HG03064 (cell line): ENCODE results near the gene ELF3.
"Not testable (repeated sequence)": the region's sequence is repeated elsewhere in the genome, so short reads cannot be mapped to it uniquely, and the experiment has no call there.

Experiments
- ATAC-seq: cut with Tn5 transposase; IDR thresholded peaks from one replicate; pipeline ENCODE4 v1.9.1; 2021; ENCODE audit warnings: low read depth; ENCODE audit not compliant: unreplicated experiment

ELF3 gene

DNA sequence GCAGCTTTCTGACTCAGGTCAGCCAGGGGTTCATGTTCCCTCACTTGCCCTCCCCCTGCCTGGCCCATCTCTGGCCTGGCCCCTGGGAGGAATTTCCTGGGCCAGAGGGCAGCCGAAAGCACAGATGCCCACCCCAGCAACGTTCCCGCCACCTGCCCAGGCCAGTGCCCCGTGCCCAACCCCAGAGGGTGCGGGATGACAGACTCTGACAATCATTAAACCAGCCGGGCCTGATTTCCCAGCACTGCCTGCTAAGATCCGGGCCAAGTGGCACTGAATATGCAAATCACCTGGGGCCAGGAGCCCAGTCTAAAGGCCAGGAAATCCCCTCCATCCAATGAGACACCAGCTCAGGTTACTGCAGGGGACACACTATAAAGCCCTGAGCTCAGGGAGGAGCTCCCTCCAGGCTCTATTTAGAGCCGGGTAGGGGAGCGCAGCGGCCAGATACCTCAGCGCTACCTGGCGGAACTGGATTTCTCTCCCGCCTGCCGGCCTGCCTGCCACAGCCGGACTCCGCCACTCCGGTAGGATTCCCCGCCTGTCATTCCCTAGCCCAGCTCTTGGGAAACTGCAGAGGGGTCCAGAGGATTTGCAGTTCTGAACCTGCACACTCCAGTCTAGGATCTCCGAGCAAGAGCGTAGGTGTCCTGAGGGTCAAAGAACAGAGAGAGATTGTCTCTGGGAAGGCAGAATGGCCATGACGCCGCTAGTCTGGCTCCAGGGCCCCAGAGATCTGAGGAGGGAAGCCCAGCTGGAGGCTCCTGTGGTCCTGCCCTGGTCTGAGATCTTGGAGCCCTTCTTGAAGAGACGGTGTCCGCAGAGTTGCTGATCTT lies at the start of gene ELF3:
TSS of gene ELF3 (plus strand) at position 408 of the 836 bp plus-strand sequence. CDS start 550 bp downstream, outside the sequence.
- ATAC-seq = no peak

DNA sequence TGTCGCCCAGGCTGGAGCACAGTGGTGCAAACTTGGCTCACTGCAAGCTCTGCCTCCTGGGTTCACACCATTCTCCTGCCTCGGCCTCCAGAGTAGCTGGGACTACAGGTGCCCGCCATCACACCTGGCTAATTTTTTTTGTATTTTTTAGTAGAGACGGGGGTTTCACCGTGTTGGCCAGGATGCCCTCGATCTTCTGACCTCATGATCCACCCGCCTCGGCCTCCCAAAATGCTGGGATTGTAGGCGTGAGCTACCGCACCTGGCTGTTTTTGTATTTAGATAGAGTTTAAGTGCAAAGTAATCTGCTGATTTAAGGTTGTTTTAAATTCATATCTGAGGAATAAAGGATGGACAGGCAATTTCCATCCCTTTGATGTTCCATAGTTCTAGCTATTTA lies 48.0 kb upstream of the ELF3 start:
- not testable (repeated sequence) for ATAC-seq

DNA sequence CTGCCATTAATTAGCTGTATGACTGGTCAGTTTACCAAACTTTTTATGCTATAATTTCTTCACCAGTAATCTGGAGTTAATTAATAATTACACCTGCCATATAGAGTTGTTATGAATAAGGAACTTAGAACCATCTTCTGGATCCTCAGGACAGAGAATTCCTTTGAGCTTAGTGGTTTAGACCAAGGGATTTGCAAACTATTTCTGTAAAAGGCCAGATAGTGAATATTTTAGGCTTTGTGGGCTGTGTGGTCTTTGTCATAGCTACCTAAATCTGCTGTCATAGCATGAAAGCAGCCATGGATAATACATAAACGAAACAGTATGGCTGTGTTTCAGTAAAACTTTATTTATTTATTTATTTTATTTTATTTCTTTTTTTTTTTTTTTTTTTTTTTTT lies 46.1 kb upstream of the ELF3 start:
- no peak for ATAC-seq

DNA sequence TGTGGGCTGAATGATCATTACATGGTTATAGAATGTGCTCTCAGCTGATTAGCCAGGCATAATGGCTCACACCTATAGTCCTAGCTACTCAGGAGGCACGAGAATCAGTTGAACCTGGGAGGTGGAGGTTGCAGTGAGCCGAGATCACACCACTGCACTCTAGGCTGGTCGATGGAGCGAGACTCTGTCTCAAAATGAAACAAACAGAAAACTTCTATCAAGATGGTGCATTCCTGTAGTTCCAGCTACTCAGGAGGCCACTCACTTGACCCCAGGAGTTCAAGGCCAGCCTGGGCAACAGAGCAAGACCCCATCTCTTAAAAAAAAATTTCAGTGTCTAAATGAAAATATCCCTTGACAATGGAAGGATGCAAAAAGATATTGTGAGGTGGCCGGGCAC lies 44.2 kb upstream of the ELF3 start:
- ATAC-seq = no peak

DNA sequence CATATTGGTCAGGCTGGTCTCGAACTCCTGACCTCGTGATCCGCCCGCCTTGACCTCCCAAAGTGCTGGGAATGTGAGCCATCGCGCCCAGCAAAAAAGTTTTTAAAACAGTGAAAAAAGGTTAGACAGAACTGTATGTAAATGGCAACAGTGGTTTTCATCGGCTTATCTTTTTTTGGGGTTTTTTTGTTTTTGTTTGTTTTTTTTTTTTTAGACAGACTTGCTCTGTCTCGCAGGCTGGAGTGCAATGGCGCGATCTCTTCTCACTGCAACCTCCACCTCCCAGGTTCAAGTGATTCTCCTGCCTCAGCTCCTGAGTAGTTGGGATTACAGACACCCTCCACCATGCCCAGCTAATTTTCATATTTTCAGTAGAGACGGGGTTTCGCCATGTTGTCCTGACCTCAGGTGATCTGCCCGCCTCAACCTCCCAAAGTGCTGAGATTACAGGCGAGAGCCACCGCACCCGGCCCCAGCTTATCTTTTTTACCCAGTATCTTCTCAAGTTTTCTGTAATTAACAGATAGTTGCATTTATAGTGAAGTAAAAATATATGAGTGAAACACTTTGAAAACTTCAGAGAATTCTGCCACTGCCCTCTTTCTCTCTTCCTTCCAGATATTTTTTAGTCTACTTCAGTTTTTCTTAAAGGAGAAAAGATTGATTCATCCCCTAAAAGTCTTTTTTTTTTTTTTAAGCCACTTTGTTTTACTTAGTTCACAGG lies 42.0 kb upstream of the ELF3 start:
- ATAC-seq = no peak

DNA sequence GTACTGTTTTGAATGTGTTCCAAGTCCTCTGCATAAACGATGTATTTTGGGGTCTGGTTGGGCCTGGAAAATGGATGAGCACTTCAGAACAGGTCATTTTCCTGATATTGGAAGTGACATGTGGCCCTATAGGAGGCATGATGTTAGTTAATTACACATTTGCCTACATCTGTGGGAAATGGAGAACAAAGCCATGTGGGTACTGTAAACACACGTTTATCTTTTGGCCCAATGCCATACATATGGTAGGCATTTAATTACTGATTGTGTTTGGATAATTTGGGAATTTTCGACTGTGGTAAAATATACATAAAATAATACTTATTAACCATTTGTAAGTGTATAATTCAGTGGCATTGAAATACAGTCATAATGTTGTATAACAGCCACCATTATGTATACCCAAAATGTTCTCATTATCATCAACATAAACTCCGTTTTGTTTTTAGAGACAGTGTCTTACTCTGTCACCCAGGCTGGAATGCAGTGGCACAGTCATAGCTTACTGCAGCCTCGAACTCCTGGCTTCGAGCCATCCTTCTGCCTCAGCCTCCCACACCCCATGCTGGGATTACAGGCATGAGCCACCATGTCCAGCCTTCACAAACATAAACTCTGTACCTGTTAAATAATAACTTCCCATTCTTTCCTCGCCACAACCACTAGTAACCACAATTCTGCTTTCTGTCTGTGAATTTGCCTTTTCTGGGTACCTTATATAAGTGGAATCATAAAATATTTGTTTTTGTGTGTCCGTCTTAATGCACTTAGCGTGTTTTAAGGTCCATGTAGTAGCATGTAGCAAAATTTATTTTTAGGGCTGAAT lies 39.8 kb upstream of the ELF3 start:
- no peak for ATAC-seq

DNA sequence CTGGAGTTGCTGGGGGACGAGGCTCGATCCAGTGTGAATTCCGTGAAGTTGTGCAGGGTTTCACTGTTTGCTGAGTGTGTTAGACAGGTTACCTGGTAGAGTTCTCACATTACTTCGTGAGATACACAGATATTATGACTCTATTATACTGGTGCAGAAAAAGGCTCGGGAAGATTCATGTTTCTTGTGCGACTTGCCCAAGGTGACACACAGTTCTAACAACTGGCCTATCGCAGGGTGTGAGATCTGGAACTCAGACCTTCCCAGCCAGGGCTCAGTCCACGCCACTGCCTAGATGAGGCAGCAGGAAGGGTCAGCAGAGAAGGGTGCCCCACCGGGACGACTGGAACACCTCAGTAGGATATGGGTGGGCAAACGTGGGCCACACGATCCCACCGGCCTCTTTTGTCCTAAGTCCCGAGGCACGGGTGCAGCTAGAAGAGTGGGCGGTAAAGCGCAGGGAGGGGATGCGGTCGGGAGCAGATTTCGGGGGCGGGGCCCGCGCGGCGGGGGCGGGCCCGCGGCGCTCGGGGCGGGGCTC lies 28.2 kb upstream of the ELF3 start:
- ATAC-seq = no peak

DNA sequence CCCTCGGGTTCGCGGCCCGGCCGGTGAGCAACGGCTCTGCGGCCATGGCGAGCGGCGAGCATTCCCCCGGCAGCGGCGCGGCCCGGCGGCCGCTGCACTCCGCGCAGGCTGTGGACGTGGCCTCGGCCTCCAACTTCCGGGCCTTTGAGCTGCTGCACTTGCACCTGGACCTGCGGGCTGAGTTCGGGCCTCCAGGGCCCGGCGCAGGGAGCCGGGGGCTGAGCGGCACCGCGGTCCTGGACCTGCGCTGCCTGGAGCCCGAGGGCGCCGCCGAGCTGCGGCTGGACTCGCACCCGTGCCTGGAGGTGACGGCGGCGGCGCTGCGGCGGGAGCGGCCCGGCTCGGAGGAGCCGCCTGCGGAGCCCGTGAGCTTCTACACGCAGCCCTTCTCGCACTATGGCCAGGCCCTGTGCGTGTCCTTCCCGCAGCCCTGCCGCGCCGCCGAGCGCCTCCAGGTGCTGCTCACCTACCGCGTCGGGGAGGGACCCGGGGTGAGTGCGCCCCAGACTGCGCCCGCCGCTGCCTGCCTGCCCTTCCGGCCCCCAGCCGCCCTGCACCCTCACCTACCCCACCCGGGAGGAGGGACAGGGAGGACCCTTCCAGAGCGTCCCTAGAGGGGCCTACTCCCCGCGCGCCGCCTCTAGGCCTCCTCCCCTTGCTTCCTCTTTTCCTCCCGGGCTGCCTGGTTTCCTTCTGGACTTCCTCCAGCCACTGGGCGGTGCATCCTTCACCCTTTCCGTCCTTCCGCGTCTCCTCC lies 27.6 kb upstream of the ELF3 start, which contains the start of gene RNPEP:
TSS of gene RNPEP (plus strand) at position 26 of the 757 bp plus-strand sequence. CDS start at position 45, 19 bp downstream.
- ATAC-seq = peak; percentile 77

DNA sequence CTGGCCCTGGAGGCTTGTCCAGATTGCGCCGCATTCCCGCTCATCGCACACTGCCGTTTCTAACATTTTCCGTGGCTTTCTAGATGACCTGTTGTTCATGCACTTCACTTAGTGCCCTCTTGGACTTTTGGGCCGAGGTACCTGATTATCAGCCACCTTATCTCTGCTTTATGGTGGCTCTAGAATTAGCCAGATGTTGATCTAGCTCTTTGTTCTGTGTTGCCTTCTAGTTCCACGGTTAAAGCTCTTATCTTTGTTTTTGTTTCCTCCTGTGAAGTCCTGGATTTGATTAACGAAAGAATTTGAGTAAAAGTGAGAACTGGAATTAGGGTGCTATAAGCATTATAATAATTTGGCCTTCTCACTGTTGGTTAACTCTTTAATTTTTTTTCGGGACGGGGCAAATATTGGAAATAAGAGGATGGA lies 27.0 kb upstream of the ELF3 start:
- ATAC-seq = no peak

DNA sequence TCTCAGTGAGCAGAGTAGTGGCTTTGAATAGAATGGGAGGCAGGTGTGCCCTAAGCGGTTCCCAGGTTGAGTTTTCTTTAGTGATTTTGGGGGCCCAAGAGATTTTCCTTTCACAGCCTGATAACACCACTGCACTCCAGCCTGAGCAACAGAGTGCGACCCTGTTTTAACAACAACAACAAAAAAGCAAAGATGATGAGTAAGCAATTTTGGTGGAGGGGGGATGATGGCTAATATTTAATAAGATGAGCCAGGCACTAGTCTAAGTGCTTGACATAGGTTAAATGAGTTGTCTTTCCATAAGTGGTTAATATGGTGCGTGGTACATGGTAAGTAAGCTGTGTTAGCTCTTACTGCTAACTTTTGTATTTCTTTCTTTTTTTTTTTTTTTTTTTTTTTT lies 25.9 kb upstream of the ELF3 start:
- no peak for ATAC-seq

DNA sequence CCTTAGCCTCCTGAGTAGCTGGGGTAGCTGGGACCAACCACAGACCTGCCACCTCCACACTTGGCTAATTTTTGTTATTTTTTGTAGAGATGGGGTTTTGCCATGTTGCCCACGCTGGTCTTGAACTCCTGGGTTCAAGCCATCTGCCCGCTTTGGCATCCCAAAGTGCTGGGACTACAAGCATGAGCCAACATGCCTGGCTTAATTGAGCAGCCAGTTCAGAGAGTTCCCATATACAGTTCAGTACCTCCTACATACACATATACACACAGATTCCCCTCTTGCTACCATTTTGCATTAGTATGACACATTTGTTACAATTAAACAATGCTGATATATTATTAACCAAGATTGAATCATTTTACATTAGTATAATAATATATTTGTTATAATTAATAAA lies 25.0 kb upstream of the ELF3 start:
- no peak for ATAC-seq

DNA sequence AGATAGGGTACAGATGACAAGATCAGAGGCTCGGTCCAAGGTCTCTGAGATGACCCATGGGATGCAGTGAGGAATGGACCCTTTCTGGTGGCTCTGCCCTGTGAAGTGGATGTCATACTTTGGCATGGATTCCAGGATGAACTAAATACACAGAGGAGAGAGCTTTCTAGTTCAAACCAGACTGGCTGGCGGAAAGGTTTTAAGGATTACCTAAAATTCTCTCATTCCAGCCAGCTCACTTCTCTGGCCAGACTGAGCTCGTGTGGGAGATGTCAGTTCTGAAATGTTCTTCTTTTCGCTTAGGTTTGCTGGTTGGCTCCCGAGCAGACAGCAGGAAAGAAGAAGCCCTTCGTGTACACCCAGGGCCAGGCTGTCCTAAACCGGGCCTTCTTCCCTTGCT lies 21.8 kb upstream of the ELF3 start:
- ATAC-seq = no peak

DNA sequence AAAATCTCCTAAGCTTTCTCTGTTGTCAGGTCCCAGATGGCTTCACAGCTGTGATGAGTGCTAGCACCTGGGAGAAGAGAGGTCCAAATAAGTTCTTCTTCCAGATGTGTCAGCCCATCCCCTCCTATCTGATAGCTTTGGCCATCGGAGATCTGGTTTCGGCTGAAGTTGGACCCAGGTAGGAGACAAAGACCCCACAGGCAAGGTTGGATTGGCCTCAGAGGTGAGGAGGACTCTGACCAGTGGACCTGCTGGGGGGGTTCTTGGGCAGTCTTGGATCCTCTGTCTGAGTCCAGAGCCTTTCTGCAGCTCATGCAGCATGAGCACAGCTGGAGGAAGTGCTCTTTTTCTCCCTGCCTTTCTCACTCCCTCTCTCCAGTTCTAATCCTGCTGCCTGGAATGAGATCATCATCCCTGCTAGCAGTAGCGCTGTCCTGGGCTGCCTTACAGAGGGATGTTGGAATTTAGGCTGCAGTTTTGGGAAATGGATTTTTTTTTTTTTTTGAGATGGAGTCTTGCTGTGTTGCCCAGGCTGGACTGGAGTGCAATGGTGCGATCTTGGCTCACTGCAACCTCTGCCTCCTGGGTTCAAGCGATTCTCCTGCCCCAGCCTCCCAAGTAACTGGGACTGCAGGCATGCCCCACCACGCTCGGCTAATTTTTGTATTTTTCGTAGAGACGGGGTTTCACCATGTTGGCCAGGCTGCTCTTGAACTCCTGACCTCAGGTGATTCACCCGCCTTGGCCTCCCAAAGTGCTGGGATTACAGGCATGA lies 20.8 kb upstream of the ELF3 start:
- ATAC-seq = no peak

DNA sequence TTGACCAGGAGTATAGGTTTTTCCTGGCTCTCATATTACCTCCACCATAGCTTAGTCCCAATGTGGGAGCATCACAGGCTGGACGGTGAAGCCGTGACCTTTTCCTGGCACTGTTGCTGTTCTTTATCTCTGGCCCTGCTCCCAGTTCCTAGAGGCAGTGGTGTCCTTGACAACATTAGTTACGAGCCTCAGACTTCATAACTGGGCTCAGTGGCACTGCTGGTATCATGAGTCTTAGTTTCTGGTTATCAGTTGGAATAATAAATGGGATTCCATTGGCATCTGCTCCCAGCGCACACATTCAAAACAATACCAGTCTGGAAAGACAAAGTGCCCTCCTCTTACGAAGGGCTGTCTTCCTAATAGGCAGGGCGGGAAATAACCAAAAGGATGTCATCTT lies 20.0 kb upstream of the ELF3 start:
- ATAC-seq = no peak

DNA sequence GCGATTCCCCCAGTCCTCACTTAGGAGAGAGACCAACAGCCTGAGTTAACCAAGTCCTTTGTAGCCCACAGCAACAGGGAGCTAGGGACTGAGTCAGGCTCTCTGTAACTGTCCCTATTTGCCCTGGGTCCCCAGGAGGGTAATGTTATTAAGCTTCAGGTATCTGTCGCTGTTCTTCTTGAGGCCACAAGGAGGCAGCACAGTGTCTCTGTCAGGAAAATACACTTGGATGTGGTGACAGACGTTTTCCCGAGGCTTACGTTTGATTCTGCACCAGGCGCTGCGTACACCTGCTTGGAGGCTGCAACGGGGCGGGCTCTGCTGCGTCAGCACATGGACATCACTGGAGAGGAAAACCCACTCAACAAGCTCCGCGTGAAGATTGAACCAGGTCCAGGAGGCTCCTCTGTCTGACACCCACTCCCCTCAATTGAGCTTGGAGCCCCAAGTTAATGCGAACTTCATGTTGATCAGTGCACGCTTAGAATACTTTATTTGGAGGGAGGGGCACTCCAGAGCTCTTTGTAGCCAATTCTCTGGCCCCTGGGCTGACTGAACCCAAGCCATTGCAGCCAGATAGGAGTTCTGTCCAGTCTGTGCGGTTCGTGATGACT lies 10.7 kb upstream of the ELF3 start:
- no peak for ATAC-seq

DNA sequence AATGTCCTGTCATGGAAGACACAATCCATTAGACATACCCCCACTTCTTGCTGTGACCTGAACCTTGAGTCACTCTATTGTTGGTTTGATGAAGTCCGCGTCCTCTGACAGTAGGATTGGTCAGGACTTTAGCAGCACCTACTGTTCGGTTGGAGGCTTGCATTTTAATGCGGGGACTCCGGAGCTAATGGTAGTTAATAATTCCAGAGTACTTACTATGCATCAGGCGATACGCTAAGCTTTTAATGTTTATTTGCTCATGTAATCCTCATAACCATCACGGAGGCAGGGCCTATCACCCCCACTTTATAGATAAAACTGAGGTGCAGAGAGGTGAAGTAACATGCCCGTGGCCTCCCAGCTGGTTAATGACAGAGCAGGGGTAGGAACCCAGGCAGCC lies 7.9 kb upstream of the ELF3 start:
- ATAC-seq = no peak

DNA sequence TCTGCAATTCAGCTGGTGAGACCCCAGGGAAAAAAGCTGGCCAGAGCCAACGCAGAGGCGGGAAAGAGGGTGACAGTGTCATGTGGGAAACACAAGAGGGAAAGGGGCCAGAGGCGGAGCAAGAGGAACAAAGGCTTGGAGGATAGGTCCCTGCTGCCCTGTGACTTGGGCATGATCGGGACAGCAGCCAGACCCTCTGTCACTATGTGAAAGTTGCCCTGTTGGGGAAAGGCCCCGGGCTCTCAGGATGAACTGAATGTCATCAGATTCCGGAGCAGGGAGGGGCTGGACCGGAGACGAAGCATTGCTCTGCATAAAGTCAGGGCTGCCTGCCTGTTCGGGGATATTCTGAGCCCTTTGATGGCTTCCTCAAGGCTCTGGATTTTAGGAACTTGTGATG lies 5.7 kb upstream of the ELF3 start:
- ATAC-seq = no peak

DNA sequence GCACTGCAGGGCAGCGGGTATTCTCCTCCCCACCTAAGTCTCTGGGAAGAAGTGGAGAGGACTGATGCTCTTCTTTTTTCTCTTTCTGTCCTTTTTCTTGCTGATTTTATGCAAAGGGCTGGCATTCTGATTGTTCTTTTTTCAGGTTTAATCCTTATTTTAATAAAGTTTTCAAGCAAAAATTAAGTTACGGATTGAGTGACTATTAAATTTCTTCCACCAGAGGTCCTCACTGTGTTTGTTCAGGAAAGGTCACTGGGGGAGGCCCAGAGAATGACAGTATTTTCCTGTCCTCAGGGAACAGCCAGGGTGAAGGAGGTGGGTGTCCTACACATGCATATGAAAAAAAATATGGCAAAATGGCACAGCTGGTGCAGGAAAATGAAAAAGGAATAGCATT lies 4.4 kb upstream of the ELF3 start:
- ATAC-seq = no peak

DNA sequence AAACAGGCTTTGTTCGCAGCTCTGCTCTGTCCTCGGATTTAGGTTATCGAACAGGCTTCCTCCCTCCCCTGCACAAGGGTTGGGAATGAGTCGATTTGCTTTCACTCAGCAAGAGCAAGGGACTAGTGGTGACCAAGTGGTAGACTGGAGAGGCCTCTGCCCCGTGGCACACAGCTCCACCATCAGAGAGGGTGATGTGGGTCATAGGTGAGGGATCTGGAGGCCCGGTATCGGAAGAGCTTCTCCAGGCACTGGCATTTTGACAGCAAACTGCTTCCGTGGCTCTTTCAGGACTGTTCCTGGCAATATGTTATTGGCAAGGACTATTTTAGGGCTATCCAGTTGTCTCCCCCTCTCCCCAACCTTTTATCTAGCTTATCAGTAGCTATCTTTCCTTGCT lies 3.1 kb upstream of the ELF3 start:
- no peak for ATAC-seq
